SW480 (cell line): ENCODE results near the gene SPATA31A3.
"Not testable (repeated sequence)": the region's sequence is repeated elsewhere in the genome, so short reads cannot be mapped to it uniquely, and the experiment has no call there.

Source experiments
- DNase-seq: peaks from one replicate; pipeline ENCODE4 v3.0.0-alpha.2; 2016; ENCODE audit warnings: low spot score

SPATA31A3 gene

DNA sequence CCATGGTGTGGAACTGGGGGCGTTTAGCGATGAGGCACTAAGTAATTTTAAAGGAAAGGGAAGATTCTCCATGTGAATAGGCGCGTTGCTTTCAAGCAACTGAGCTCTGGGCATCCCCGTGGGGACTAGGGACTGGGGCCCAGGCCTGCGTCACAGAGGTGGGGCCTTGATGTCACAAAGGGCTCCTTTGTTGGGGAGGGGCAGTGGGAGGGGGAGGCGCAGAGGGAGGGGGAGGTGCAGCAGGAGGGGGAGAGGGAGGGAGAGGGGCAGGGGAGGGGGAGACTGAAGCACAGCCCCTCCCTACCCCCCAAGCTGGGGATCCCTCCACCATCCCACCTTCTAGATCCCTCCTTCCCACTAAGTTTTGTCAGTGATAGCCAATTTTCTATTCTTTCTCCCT is at the start of gene SPATA31A3:
SPATA31A3 (minus strand) TSS at position 101 of the 400 bp plus-strand sequence; CDS start at position 72, 29 bp downstream.
- not testable (repeated sequence) for DNase-seq

DNA sequence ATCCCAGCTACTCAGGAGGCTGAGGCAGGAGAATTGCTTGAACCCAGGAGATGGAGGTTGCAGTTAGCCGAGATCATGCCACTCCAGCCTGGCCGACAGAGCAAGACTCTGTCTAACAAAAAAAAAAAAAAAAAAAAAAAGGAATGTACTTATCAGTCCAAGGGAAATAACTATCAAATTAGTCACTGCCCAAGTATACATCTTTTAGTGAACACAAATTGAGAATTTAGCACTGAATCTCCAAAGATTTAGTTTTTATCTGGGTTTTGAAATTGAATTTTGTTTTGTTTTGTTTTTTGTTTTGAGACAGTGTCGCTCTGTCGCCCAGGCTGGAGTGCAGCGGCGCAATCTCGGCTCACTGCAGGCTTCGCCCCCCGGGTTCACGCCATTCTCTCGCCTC is 39.8 kb downstream of the SPATA31A3 start:
- not testable (repeated sequence) for DNase-seq

- not testable (repeated sequence) for DNase-seq
Observed at GRCh38 chr9:66942400-66943155, 49.8 kb downstream of the SPATA31A3 start.

GRCh38 chr9:66939878-66940830 is 52.2 kb downstream of the SPATA31A3 start:
- not testable (repeated sequence) for DNase-seq

- not testable (repeated sequence) for DNase-seq
Observed at GRCh38 chr9:66938322-66938721, 54.0 kb downstream of the SPATA31A3 start.

GRCh38 chr9:66937662-66938061 is 54.7 kb downstream of the SPATA31A3 start:
- DNase-seq, result not testable (repeated sequence)
